Limb (tissue), 2 donors: ENCODE data around the gene CLIP3.
A peak's percentile ranks its signal among the peaks of the same experiment; 100 is the strongest.
"Not testable (repeated sequence)": the region's sequence is repeated elsewhere in the genome, so short reads cannot be mapped to it uniquely, and the experiment has no call there.

Source experiments
- DNase-seq, 2 donors: peaks; one replicate each; pipeline ENCODE4 v3.0.0-alpha.2; 2016; ENCODE audit errors: extremely low spot score in 2 of 2

Gene CLIP3, protein sequence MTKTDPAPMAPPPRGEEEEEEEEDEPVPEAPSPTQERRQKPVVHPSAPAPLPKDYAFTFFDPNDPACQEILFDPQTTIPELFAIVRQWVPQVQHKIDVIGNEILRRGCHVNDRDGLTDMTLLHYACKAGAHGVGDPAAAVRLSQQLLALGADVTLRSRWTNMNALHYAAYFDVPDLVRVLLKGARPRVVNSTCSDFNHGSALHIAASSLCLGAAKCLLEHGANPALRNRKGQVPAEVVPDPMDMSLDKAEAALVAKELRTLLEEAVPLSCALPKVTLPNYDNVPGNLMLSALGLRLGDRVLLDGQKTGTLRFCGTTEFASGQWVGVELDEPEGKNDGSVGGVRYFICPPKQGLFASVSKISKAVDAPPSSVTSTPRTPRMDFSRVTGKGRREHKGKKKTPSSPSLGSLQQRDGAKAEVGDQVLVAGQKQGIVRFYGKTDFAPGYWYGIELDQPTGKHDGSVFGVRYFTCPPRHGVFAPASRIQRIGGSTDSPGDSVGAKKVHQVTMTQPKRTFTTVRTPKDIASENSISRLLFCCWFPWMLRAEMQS

DNA sequence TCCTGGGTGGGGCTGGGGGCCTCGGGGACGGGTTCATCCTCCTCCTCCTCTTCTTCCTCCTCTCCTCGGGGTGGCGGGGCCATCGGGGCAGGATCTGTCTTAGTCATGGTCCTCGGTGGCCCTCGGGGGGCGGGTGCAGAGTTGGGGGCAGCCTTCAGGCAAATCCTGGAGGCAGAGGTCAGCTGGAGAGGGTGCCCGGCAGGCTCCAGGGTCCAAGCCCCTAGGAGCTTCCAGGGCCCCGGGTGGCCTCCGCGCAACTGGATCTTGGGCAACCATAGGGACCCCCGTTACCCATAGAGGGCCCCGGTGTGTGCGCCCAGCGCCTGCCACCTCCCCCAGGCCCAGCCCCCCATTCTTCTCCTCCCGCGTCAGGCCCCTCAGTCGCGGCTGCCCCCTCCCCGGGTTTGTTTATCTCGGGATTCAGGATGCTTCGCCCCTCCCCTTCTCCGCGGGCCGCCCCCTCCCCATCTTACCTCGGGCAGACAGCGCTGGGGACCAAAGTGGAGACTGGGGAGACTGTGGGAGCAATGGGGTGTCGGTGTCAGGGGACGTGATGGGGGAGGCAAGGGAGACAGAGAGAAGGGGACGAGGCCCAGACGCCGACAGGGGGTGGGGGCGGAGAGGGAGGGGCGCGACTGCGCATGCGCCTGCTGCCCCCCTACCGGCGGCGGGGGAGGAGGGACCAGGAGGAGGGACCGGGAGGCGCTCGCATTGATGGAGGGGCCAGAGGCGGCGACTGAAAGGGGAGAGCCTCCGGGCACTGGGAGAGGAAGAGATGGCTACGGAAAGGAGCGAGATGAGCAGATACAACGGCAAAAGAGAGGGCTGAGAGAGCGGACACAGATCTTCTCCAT, at the start of gene CLIP3:
CLIP3 (minus strand) TSS at position 623 of the 854 bp plus-strand sequence; CDS start at position 107, 516 bp downstream.
- DNase-seq, result peak; percentile 73 to 92

DNA sequence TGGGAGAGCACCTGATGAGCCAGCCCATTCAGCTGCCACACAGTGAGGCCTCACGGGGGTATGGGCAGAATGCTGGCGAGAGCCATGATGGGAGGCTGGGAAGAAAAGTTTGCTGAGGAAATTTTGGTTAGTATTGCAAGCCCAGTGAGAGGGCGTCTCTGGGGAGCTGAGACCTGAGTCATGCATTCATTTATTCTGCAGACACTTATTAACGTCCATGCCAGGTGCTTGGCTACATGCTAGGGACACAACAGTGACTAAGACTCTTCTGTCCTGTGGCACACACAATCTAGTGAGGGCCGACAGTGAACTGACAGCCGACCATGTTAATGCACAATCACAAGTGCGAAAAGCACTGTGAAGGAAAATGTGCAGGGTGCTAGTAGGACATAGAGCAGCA, 49.2 kb upstream of the CLIP3 start:
- no peak for DNase-seq

GRCh38 chr19:36081385-36081784, 48.7 kb upstream of the CLIP3 start:
- no peak for DNase-seq

- DNase-seq, result no peak
These were observed 46.8 kb upstream of the CLIP3 start for GRCh38 chr19:36079389-36079945.

DNA sequence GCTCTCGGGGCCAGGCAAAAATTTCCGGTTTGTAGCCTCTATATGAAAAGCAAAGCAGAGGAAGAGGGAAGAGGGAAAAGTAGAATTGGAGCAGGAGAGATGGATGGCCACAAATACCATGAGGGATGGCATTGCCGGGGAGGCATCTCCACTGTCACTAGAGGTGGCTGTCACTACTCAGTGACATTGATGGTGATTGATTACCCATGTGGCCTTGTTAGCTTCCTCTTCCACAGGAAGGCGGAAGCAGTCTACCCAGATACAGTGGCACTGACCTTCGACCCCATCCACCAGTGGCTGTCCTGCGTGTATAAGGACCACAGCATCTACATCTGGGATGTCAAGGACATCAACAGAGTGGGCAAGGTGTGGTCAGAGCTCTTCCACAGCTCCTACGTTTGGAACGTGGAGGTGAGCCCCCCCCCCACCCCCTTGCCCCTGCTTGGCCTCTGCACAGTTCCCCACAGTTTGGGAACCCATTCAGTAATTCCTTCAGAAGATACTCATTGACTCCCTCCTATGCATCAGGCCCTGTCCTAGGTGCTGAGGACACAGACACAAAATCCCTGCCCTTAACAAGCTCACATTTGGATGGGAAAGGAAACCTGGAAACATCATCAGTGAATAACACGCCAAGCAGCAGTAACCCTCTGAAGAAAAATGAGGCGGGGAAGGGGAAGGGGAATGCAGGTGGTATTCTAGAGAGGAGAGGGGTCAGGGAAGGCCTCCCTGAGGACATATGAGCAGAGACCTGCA, 40.6 kb upstream of the CLIP3 start:
- DNase-seq, result no peak

DNA sequence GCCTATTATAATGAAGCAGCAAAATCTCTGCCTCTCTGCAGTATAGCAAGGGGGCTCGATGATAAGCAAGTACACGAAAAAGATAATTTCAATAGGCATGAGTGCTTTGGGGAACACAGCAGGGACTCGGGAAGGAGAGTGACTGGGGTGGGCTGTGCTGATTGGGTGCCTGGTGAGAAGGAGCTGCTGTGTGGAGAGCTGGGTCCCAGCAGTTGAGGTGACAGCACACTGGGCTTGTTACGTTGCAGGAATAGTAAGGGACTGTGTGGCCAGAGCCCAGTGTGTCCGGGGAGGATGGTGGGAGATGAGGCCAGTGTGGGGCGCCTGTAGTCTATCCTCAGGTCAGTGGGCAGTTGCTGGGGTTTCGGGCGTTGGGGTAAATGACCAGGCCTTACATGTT, 39.4 kb upstream of the CLIP3 start:
- no peak for DNase-seq

GRCh38 chr19:36068810-36069499, 36.3 kb upstream of the CLIP3 start:
- not testable (repeated sequence) for DNase-seq

- no peak for DNase-seq
These were observed 35.0 kb upstream of the CLIP3 start for GRCh38 chr19:36067681-36068080.

DNA sequence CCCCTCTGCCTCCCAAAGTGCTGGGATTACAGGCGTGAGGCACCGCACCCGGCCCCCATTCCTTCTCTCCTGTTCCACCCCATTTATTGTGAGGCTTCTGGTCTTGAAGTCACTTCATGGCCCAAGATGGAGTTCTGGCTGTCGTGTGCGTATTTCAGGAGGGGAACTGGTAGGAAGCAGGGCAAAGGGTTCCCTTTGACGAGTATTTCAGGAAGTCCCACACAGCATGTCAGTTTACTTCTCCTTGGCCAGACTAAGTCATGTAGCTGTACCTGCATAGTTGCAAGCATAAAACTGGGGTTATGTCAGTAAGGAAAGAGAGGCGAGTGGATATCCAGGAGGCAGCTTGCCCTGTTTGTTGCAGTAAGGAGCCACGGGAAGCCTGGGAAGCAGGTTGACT, 32.2 kb upstream of the CLIP3 start:
- no peak for DNase-seq

GRCh38 chr19:36061367-36061766, 28.7 kb upstream of the CLIP3 start:
- DNase-seq, result no peak

GRCh38 chr19:36060430-36060829, 27.8 kb upstream of the CLIP3 start:
- no peak for DNase-seq

DNA sequence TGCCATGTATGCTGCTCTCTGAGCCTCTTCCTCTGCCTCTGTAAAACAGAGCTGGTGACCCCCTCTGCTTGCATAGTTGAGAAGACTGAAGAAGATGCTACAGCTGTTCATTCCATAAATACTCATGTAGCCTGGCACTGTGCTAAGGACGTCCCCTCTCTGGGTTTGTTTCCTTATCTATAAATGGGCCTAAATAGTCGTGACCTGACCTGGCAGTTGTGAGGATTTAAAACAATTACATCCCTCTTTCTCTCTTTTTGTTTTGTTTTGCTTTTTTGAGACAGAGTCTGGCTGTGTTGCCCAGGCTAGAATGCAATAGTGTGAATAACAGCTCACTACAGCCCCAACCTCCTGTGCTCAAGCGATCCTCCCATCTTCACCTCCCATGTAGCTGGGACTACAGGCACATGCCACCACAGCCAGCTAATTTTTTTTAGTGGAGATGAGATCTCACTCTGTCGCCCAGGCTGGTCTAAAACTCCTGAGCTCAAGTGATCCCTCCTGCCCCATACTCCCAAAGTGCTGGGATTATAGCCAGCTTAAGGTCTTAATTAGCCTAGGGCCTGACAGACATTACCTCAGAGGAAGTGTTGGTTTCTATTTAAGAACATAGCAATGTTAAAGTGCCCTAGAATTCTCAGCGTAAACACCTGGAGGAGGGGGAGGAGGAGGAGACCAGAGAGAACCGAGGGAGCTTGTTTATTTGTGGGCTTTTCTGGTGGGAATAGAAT, 26.7 kb upstream of the CLIP3 start:
- DNase-seq, result no peak

DNA sequence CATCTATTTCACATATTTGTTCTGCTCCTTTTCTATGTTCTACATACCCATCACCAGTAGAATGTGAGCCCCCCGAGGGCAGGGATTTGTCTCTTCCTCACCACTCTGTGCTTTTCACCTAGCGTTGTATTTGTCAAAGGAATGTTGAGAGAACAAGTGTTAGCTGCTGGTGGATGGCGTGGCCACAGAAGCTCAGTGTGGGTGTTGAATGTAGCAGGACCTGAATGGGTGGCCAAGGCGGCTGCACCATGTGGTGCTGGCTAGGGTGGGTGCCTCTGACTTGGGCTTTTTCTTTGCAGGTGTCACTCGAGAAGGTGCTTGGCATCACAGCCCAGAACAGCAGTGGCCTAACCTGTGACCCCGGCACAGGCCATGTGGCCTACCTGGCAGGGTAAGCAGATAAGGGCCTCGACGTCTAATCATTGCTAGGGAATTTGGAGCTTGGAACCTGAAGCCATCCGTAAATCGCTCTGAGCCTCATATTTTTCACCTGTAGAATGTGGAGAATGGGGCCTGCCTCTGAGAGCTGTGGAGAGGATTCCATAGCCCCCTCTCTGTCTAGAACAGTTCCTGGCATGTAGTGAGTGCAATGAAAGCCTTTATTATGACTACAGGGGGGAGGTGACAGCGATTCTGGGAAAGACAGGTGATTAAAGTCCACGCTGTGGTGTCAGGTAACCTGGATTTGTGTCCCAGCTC, 26.0 kb upstream of the CLIP3 start:
- no peak for DNase-seq

DNA sequence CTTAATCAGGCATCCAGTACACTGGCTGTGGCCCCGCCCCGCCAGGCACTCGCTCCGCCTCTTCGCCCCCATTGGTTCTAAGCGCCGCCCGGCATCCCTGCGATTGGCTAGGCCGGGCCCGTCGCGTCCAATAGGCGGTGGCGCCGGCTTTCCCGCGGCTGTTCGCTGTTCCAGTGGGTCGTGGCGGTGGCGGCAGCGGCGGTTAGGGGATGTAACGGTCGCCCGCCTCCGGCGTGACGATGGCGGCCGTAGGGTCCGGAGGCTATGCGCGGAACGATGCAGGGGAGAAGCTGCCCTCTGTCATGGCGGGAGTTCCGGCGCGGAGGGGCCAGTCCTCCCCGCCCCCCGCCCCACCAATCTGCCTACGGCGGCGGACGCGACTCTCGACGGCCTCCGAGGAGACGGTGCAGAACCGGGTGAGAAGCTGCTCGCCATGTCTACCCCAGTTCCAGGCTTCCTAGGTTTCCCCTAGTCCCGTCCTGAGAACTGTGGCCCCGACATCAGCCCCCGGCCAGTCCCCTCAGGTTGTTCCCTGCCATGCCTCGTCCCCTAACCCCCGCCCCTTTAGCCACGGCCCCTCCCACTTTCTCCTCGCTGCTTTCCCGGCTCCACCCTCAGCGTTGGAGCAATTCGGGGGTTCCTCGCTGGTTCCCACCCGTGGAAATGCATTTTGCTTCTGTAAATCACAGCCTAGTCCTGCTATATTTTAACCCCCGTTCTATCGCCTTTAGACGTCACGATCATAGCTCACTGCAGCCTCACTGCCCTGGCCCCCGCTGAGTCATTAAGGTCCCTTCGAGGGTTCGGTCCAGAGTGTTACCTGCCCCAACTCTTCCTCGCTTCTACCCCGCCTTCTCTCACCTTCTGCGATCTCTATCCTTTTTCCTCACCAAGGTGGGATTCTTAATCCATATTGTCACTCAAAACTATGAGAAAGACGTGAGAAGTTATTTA, 22.3 kb upstream of the CLIP3 start, which contains the start of gene WDR62:
WDR62 (plus strand) TSS at position 165 of the 954 bp plus-strand sequence; CDS start at position 240, 75 bp downstream.
- peak; percentile 95 to 96 for DNase-seq

- DNase-seq, result peak; percentile 98 to 99
These were observed 21.6 kb upstream of the CLIP3 start, which contains the start of gene THAP8 for GRCh38 chr19:36054119-36054732. Gene THAP8, minus strand, starts transcription at chr19:36054285. Its CDS starts 68 bp downstream, at chr19:36054217.

- no peak for DNase-seq
These were observed 19.0 kb upstream of the CLIP3 start for GRCh38 chr19:36051637-36052036.

GRCh38 chr19:36051236-36051635, 18.6 kb upstream of the CLIP3 start:
- DNase-seq, result no peak
